MM.1S (cell line): ENCODE measurements around the gene SLC45A1.

Experiments
- EZH2 ChIP-seq: fragments of 300-600 bp; sonication (generic); optimal IDR thresholded peaks from 2 replicates; pipeline ENCODE3; 2017; ENCODE audit warnings: low read depth, mild to moderate bottlenecking, antibody characterized with exemption, low read length, mixed read lengths
- EZH2phosphoT487 ChIP-seq: fragments of 300-600 bp; sonication (generic); IDR thresholded peaks from 2 replicates; pipeline ENCODE4 v1.6.1; 2018; ENCODE audit warnings: antibody characterized with exemption, low read length
- TF ChIP-seq, protein P1 (sequence below): fragments of 300-600 bp; sonication (generic); IDR thresholded peaks from 2 replicates; pipeline ENCODE4 v1.5.1; 2016; ENCODE audit warnings: antibody characterized with exemption, low read length, mixed read lengths

GRCh38 chr1:8294170-8294697, 23.7 kb upstream of the SLC45A1 start:
- TF ChIP-seq, protein P1, sequence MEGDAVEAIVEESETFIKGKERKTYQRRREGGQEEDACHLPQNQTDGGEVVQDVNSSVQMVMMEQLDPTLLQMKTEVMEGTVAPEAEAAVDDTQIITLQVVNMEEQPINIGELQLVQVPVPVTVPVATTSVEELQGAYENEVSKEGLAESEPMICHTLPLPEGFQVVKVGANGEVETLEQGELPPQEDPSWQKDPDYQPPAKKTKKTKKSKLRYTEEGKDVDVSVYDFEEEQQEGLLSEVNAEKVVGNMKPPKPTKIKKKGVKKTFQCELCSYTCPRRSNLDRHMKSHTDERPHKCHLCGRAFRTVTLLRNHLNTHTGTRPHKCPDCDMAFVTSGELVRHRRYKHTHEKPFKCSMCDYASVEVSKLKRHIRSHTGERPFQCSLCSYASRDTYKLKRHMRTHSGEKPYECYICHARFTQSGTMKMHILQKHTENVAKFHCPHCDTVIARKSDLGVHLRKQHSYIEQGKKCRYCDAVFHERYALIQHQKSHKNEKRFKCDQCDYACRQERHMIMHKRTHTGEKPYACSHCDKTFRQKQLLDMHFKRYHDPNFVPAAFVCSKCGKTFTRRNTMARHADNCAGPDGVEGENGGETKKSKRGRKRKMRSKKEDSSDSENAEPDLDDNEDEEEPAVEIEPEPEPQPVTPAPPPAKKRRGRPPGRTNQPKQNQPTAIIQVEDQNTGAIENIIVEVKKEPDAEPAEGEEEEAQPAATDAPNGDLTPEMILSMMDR: no peak
- TF ChIP-seq EZH2 (no peak), EZH2phosphoT487 (no peak)
